Gastroesophageal sphincter (tissue), 3 donors: Measurements from ENCODE around the gene MED25.

Experiments used
- CTCF ChIP-seq, 4 experiments: fragments of 200-600 bp in 2 of 4; fragments of 450-650 bp in 2 of 4; sonication (generic) in 1 of 4; IDR thresholded peaks; one replicate each; pipeline ENCODE4 v1.5.1; 2017 to 2019; ENCODE audit warnings: antibody characterized with exemption in 4 of 4, mild to moderate bottlenecking in 2 of 4, moderate library complexity in 2 of 4
- EP300 ChIP-seq: sonication (generic); formaldehyde crosslinking; IDR thresholded peaks from one replicate; pipeline ENCODE4 v1.6.1; 2017; ENCODE audit warnings: antibody characterized with exemption, mild to moderate bottlenecking
- POLR2A ChIP-seq, 2 donors: fragments of 450-650 bp; IDR thresholded peaks; one replicate each; pipeline ENCODE4 v1.6.1; 2017; ENCODE audit warnings: antibody characterized with exemption in 2 of 2, mild to moderate bottlenecking in 2 of 2, moderate library complexity in 1 of 2

- TF ChIP-seq POLR2A (IDR thresholded peaks at IDR 0.05) (no peak), CTCF (IDR thresholded peaks at IDR 0.05) (no peak), EP300 (no peak)
Observed at GRCh38 chr19:49788857-49789256, 29.2 kb upstream of the MED25 start.
